Effector CD8-positive, alpha-beta T cell (primary cell): Measurements from ENCODE around the gene FAM204A.

Source experiments
- DNase-seq: peaks from one replicate; lab custom pipeline; 2025; lab: John Stamatoyannopoulos, UW

The FAM204A gene

DNA sequence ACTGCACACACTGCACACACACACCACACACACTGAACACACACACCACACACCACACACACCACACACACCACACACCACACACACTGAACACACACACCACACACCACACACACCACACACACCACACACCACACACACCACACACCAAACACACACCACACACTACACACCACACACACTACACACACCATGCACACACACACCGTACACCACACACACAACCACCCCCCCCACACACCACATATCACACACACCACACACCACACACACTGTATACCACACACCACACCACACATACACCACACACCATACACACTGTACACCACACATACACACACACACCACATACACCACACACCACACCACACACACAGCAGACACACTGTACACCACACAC lies 59.5 kb downstream of the FAM204A start:
- no peak for DNase-seq

DNA sequence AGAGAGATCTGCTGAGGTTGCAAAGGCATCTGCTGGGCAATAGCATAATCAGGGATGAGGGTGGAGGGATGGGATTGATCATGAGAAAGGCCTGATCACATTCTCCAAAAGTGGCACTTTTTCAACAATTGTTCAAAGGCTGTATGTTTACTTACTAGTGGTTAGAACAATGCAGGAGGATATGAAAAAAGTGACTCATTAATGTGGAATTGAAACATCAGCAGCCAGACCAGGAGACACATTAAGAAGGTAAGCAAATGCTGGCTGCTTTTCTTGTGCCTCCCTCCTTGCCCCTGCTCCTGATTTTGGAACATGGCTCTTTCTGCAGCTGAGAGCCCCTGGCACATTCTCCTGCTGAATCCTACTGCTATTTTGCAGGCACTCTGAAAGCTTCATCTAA lies 63.5 kb downstream of the FAM204A start:
- no peak for DNase-seq

DNA sequence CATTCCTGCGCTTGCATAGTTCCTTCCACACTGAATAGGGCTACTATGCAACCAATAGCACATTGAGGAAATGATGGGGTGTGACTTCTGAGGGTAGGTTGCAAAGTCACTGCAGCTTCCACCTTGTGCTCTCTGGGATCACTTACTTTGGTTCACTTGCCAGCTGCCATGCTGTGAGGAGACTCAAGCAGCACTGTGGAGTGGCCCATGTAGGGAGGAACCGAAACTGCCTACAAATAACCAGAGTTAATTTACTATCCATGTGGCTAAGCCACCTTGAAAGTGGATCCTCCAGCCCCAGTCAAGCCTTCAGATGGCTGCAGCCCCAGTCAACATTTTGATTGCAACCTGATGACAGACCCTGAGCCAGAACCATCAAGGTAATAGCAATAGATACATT lies 64.3 kb downstream of the FAM204A start:
- no peak for DNase-seq

DNA sequence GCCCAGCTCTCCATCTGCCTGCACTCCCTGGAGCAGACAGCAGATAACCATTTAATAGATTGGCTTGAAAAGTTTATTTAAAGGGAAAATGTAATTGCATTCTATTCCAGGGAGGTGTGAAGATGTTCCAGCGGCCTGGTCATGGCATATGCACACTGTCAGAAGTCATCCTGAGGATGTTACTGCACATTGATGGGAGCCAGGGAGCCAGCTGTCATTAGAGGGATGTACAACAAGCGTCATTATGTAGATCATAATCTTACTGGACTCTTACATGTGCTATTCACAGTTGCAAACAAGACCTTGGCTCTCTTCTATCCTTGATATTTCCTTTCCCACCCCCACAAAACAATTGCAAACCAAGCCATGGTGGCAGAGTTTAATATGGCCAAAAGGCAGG lies 65.4 kb downstream of the FAM204A start:
- DNase-seq, result no peak

DNA sequence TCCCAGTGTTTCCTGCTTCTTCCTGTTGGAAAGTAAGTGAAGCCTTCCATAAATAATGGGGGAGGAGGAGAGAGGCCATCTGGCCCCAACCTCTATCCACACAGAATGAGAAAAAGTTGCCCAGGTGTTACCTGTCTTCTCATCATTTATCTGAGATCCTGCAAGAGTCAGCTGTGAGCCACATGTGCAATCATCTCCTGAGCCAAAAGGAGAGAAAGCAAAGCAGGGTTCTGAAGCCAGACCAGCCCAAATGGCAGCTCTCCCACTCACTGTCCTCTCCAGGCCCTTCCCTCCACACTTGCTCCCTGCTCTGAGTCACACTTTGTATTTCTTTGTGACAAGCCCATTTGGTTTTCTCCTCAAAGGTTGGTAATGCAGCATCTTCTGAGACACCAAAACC lies 65.9 kb downstream of the FAM204A start:
- DNase-seq, result no peak

DNA sequence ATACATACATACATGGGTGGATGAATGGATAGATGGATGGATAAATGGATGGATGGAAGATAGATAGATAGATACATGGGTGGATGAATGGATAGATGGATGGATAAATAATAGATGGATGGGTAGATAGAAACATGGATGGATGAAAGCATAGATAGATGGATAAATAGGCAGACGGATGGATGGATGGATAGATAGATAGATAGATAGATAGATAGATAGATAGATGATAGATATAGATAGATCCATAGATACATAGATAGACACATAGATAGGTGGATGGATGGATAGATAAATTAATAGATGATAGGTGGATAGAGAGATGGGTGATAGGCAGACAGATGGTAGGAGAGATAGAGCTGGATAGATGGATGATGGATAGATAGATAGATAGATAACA lies 68.5 kb downstream of the FAM204A start:
- no peak for DNase-seq

DNA sequence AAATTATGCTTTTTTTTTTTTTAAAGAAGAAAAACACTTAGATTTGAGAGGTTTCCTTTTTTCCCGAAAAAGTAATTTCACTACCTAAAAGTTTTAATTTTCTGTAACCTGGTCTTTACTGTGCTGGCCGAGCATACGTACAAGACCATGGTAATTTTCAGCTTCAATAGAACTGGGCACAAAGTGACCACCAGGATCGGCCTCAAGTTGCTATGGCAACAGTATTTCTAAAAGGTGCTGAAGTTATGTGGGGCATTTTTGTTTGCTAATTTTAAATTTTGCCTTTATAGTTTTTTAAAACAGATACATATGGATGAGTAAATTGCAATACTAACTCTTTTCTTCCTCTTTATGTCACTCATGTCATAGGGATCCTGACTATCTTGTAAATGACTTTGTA lies 69.4 kb downstream of the FAM204A start:
- DNase-seq, result no peak

DNA sequence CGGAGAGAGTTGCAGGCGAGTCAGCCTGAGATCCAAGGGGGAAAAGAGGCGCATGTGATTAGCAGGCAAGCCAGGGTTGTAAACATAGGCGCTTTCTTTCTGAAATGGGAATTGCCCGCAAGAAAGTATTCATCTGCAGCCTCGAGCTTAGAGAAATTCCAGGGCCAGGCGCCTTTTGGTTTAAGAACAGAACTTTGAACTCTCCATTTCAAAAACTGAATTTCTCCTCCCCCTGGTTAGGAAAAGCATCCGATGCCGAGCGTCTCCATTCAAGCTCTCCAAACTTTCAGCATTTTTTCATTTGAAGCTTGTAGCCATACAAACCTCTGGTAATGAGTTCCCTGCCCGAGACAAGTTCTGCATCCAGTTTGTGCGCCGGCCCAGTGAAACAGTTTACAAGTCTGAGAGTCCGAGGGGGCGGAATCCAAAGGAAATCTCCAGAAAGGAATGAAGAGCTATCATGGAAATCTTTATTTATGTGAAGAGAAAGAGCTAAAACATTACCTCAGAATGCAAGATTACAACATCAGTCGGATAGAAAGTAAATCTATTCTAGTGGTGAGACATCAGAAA lies 69.9 kb downstream of the FAM204A start:
- DNase-seq, result no peak

DNA sequence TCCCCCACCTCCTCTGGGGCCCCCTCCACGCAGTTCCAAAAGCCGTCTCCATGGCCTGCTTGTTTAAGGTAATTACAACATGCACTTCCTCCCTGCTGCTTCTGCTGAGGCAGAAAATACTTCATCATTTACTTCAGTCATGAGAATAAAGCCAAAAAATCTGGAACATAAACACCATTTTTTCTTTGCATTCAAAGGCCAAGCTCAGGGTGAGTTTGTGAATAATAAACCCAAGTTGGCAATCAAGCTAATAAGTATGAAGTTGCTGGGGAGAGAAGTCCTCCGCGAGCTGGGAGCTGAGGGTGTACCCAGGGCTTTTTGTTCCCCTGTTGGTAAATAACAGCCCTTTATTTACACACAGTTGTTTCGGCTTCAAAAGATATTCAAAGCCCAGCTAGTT lies 70.5 kb downstream of the FAM204A start:
- no peak for DNase-seq

DNA sequence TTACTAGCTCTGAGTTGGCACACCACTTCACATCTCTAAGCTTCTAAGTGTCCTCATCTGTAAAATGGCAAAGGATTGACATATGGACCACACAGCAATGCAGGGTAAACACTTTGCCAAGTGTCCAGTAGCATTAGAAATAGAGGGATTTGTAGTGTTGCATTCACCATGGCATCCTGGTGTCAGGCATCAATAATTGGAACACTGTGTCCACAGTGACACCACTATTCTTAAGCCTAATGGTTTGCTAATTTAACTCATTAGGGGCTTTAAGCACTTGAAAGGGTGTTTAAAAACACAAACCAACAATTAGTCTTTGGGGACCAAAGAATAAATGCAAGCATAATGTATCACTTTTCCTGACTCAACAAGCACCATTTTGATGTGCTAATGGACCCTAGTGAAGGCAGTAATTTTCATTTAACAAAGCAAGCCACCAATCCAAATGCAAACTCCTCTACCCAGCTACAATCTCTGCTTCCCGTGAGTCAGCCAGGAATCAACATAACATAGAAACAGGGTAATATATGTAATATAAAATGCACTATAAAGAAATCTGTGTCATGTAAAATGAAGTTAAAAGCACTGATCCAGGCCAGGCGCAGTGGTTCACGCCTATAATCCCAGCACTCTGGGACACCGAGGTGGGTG lies 75.9 kb downstream of the FAM204A start:
- no peak for DNase-seq

DNA sequence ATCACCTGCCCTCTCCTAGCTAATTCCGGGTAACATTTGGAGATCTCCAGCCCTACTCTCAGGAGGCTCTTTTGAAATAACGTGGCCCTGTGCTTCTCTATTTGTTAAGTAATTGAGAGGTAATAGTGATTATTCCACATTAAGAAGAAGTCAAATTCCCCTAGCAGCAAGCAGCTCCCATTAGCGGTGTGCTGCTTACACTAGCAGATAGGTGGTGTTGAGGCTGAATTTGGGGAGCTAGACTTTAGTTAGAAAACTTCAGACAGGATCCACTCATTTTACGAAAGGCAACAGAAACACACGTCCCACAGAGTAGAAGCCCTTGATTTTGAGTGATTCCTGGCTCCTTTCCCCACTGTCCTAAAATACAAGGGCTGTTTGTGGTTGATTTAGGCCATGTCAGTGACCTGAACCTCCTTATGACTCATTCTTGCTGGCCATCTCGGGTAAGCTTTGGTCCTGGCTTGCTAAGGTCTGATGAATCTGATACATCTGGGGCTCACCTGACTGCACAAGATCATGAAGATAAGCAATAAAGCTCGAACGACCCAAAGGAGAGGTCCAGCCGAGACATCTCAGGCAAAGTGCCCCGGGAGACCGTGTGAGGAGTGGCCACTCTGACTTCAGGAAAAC lies 77.2 kb downstream of the FAM204A start:
- DNase-seq, result no peak

DNA sequence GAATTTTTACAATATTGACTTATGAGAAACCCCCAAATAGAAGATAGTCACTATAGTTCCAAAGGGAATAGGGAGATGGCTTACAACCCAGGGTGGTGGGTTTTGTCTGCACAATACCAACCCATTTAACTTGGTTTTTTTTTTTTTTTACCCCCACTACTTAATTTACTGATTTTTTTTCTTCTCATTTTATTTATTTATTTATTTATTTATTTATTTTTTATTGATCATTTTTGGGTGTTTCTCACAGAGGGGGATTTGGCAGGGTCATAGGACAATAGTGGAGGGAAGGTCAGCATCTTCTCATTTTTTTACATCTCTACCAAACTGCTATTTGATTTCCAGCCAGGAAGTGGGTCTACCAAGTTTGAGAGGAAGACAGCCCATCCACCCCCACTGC lies 77.9 kb downstream of the FAM204A start:
- DNase-seq, result no peak

DNA sequence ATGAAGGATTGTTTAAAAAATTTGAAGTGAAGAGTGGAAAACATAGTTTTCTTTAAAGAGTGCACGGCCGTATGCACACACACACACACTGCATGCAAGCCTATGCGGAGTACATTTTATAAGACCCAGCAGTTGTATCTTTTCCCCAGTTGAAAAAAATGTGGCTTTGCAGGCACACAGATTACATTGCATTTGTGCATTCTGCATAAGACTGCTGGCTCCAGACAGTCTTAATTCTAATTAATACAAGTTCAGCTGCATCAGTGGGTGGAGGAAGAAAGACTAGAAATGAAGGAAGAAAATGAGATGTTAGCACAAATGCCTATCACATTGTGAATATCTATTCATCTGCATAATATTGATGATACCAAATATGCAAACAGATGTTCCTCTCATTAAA lies 79.6 kb downstream of the FAM204A start:
- no peak for DNase-seq

DNA sequence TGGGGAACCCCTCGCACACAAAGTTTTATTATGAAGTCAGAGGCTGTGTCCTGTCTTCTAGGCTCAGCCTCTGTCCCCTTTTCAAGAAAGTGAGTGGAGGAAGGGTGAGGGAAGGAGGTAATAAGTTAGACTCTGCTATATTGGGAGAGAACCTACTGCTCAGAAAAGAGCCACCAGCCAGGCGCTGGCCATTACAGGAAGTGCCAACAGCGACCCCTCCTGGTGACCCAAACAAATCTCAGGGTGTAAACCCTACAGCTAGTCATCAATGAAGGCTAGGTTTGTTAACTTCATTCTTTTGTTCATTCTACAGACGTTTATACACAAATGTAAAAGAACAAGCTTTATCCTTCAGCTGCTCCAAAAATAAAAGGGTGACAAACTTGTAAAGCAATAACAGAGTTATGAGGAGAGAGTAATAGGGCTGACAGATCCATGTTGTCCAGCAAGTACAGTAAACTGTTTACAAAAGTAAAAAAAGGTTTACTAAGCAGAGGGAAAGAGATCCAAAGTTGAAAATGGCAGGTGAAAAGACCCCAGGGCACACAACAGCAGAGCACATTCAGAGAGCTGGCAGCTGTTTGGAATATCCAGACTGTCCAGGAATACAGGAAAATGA lies 82.7 kb downstream of the FAM204A start:
- no peak for DNase-seq

DNA sequence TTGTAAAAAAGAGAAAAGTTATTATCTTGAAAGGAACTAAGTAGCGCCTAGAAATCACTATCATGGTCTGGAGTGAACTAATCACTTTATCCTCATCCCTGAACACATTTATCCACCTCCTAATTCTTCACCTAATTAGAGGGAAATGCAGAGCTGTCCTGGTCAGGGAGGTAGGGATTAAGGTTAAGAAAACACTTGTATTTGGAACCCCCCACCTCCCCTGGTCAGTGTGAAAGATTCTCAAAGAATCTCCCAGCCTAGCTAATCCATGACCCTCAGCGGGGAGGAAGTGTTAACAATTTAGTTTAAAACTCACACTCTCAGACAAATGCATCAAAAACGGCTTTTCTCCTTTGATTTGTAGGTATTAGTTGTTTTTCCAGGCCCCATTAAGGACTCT lies 83.8 kb downstream of the FAM204A start:
- no peak for DNase-seq

DNA sequence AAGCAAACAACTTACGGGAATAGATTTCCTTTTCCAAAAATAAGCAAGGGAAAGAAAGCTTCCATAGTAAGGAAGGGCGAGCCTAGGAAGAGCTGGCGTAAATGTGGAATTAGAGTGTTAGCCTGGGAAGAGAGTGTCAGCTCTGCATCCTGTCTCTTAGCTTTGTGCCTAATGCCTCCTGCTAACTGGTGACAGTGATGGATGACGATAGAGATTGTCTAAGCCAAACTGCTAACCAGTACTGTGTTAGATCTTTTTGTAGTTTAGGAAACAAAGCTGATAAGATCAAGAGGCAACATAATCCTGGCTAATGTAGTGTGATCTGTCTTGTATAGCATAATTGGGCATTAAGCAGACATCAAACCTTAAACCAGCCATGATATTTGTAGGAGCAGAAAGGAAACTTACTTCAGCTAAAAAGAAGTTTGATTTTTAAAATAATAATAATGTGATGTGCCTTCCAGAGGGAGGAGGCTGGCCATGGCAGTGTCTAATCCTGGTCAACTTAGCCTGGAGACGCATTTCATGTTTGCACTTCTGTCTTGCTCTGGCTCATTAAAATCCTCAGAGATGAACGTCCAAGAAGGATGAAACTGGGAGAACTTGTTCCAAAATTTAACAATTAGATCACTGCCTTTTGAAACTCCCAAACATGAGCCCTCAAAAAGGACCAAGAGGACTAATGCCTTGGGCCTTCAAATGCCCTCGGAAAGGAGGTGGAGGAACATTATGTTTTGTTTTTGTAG lies 85.1 kb downstream of the FAM204A start:
- no peak for DNase-seq

DNA sequence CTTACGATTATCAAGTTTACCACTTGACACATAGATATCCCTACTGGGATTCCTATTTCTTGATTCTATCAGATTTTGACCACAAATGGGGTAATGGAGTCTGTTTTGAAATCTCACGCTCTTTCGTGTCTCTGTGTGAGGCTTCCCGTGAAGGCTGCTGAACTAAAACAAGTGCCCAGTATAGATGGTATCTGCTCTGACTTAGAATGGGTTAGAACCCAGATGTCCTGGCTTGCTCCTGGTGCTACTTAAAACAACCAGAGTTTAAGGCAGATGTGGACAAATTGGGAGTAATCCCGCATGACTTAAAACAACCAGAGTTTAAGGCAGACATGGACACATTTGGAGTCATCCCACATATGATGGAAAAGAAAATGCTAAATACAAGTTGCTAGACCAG lies 85.9 kb downstream of the FAM204A start:
- DNase-seq, result no peak

DNA sequence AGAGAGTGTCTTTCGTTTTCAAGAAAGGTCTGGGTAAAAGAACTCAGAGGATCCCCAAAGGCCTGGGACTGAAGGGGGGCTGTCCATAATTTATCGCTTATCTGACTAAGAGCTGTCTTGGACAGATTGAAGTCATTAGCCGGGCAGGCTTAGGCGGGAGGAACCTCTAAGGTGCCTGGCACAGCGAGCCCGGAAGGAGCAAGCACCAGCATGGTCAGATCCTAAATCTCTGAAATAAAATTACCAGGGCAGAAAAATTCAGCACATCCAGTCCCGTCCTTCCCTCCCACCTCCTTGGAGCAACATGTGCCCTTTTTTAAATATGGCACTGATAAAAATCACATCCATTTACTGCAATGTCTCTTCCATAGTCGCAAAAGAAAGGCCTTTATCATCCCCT lies 86.8 kb downstream of the FAM204A start:
- DNase-seq, result no peak

DNA sequence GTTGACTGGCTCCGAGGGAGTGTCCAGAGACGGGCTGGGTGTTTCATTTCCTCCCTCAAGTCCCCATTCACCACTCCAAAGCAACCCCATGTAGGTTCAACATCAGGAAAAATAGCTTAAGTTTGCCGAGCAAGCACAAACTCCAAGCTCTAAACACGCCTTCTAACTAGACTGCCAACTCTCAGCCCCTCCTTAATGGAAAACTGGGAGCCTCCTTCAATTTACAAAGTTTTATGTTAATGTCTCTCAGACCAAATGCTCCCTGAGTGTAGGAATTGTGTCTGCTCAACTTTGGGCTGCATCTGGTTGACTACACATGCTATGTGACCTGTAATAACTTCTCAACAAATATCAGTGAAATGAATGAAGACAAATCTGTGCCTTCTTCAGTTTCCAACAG lies 87.5 kb downstream of the FAM204A start:
- no peak for DNase-seq

DNA sequence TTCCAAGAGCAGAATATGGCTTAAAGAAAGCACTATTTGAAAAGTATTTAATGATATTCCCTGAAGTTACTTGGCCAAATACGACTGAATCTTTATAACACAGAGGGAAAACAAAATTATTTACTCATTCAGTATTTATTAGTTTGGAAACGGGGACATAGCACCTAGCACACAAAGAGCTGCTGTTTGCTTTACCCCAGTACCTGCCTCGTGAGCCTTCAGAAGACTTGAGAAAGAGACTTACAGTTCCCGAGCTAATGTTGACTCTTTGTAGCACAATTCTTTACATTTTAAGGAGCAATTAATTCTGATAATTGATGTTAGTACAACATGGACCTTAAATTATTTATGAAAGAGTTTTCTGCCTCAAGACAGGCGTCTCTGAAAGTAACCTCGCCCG lies 88.7 kb downstream of the FAM204A start:
- no peak for DNase-seq

DNA sequence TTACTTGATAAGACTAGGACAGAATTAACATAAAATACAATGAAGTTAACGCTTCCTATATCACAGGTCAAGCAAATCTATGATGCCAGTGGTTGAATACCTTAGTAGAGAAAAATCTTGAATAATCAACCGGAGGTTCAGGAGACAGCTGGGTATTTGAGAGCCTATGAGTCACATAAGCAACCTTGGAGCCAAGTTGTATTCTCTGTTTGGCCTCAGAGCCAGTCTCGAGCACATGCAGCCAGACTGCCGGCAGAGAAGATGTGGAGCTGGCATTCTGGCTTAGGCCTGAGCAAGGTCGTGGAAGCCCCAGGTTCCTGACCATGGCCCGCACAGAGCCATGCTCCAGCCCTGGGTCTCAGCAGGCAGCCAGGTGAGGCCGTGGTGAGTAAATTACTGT lies 90.3 kb downstream of the FAM204A start:
- no peak for DNase-seq

DNA sequence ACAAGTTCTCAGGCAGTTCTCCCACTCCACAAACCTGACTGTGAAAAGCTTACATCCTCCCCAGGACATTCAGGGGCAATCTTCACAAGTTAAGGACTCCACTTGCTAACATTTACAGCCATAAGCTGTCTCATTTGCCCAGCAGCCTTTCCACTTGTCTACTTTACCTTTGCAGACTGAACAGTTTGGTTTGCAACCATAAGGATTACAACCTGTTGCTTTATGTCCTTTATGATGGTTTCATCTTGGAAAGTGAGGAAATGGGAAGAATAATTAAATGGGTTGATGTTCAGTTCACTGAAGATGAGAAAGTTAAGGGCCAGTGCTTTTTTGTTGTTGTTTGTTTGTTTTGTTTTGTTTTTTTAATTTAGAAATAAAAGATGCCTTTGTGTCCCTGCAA lies 92.4 kb downstream of the FAM204A start:
- no peak for DNase-seq
